Fibroblast of lung (primary cell): ENCODE data around the gene SUPT7L. TPM values are rescaled to one million over a fixed set of nuclear protein-coding genes. Genes with fewer than 3 reads are reported as not detected.
A peak's percentile ranks its signal among the peaks of the same experiment; 100 is the strongest.
"Not testable (repeated sequence)": the region's sequence is repeated elsewhere in the genome, so short reads cannot be mapped to it uniquely, and the experiment has no call there.

Experiments
- DNase-seq, 2 donors: peaks; one replicate each; pipeline versions ENCODE4 v3.0.0 to v3.0.0-alpha.2; 2010; ENCODE audit warnings: low read depth in 2 of 2
- H2AFZ ChIP-seq: 2 replicates; pipeline ENCODE4 v1.5.1; 2012; ENCODE audit warnings: low read length, control low read depth, inconsistent platforms
- H3K27ac ChIP-seq: 2 replicates; pipeline ENCODE4 v1.5.1; 2011; ENCODE audit warnings: low read length, control low read depth; ENCODE audit not compliant: insufficient read depth
- H3K27me3 ChIP-seq: 2 replicates; pipeline ENCODE4 v1.5.1; 2011; ENCODE audit warnings: mild to moderate bottlenecking, low read length; ENCODE audit not compliant: control insufficient read depth, insufficient read depth
- H3K36me3 ChIP-seq: 2 replicates; pipeline ENCODE4 v1.5.1; 2011; ENCODE audit warnings: low read length; ENCODE audit not compliant: control insufficient read depth, insufficient read depth
- H3K4me1 ChIP-seq: 2 replicates; pipeline ENCODE4 v1.5.1; 2011; ENCODE audit warnings: low read length; ENCODE audit not compliant: control insufficient read depth, insufficient read depth; ENCODE audit errors: extremely low read depth
- H3K4me2 ChIP-seq: 2 replicates; pipeline ENCODE4 v1.5.1; 2011; ENCODE audit warnings: low read length, control low read depth; ENCODE audit not compliant: insufficient read depth; ENCODE audit errors: extremely low read depth
- H3K4me3 ChIP-seq, 4 experiments: fragments of 200-600 bp in 1 of 4; sonication (generic) in 1 of 4; replicated peaks in 1 of 4; 2 replicates each; pipeline ENCODE4 v1.5.1; 2011 to 2016; ENCODE audit warnings: low read length in 4 of 4, low read depth in 3 of 4, mild to moderate bottlenecking in 3 of 4, control low read depth in 2 of 4, inconsistent platforms in 1 of 4, mixed read lengths in 1 of 4; ENCODE audit not compliant: insufficient read depth in 1 of 4; ENCODE audit errors: control extremely low read depth in 1 of 4
- H3K79me2 ChIP-seq: 2 replicates; pipeline ENCODE4 v1.5.1; 2012; ENCODE audit warnings: mild to moderate bottlenecking, low read length, inconsistent platforms; ENCODE audit not compliant: control insufficient read depth, insufficient read depth
- H3K9ac ChIP-seq: 2 replicates; pipeline ENCODE4 v1.5.1; 2011; ENCODE audit warnings: mild to moderate bottlenecking, low read length, control low read depth; ENCODE audit not compliant: insufficient read depth
- H3K9me3 ChIP-seq: 2 replicates; pipeline ENCODE4 v1.5.1; 2012; ENCODE audit warnings: low read depth, low read length; ENCODE audit not compliant: control insufficient read depth, insufficient read depth
- H4K20me1 ChIP-seq: 2 replicates; pipeline ENCODE4 v1.5.1; 2011; ENCODE audit warnings: low read length; ENCODE audit not compliant: control insufficient read depth, insufficient read depth; ENCODE audit errors: extremely low read depth
- CTCF ChIP-seq, 2 donors: IDR thresholded peaks in 1 of 2; conservative IDR thresholded peaks in 1 of 2; 1 replicate in 1 of 2; 2 replicates in 1 of 2; pipeline ENCODE4 v1.5.1; 2011 to 2012; ENCODE audit warnings: low read length in 2 of 2, control low read depth in 1 of 2, inconsistent platforms in 1 of 2, low read depth in 1 of 2, mild to moderate bottlenecking in 1 of 2
- polyA plus RNA-seq, 2 donors: library from polyadenylated mRNA; depleted of rRNA in 1 of 2; stranded (reverse) in 1 of 2; unstranded in 1 of 2; fragments of >200 nt; gene quantifications; 2 replicates each; pipeline ENCODE4 v1.2.1, GENCODE V29; 2011 to 2012; ENCODE audit warnings: missing spikeins in 1 of 2
- total RNA-seq: library from RNA; depleted of rRNA; stranded (reverse); fragments of >200 nt; gene quantifications from 2 replicates; pipeline ENCODE4 v1.2.1, GENCODE V29; 2014

The SUPT7L gene
- total and polyA plus RNA-seq, 2 donors (not counting 1 experiment from before 2014, with no cell fraction given), result 27.2 to 29.9 TPM

GRCh38 chr2:27636766-27637165, 26.6 kb downstream of the SUPT7L start:
- Histone ChIP-seq H3K9ac (no peak overlapping the region), H3K79me2 (no peaks in the 10 kb centered on the region), H3K9me3 (no peaks in the 10 kb centered on the region), H2AFZ (no peak overlapping the region), H3K4me2 (no peak overlapping the region), H3K4me1 (no peaks in the 10 kb centered on the region), H3K36me3 (peaks cover 6% of the 10 kb centered on the region), H4K20me1 (no peaks in the 10 kb centered on the region), H3K27ac (no peak overlapping the region), H3K27me3 (no peaks in the 10 kb centered on the region), H3K4me3 (no peak overlapping the region)
- peak in 1 of 2 donors; percentile 28 for DNase-seq
- TF ChIP-seq CTCF (conservative IDR thresholded peaks at IDR 0.05 in 1 of 2, IDR thresholded peaks at IDR 0.05 in 1 of 2; ENCODE audit: low read depth in 1 of 2, low read length in 2 of 2), result no peak

- no peaks in the 10 kb centered on the region for H3K9me3 ChIP-seq
- no peak for TF ChIP-seq CTCF (conservative IDR thresholded peaks at IDR 0.05 in 1 of 2, IDR thresholded peaks at IDR 0.05 in 1 of 2; ENCODE audit: low read depth in 1 of 2, low read length in 2 of 2)
- no peaks in the 10 kb centered on the region for H3K27me3 ChIP-seq
- no peaks in the 10 kb centered on the region for H4K20me1 ChIP-seq
- H3K4me2 ChIP-seq, result no peak overlapping the region
- peaks cover 2% of the 10 kb centered on the region for H3K36me3 ChIP-seq
- H3K4me3 ChIP-seq, result no peak overlapping the region
- no peak overlapping the region for H3K9ac ChIP-seq
- H3K27ac ChIP-seq, result no peak overlapping the region
- no peaks in the 10 kb centered on the region for H3K4me1 ChIP-seq
- DNase-seq, result no peak
- no peak overlapping the region for H2AFZ ChIP-seq
- peaks cover 4% of the 10 kb centered on the region for H3K79me2 ChIP-seq
Measured at GRCh38 chr2:27634291-27634690, 29.1 kb downstream of the SUPT7L start.

GRCh38 chr2:27630257-27630656, 33.2 kb downstream of the SUPT7L start:
- not testable (repeated sequence) for H3K79me2 ChIP-seq, H3K4me2 ChIP-seq, H2AFZ ChIP-seq, H3K4me3 ChIP-seq, H3K27me3 ChIP-seq, H3K27ac ChIP-seq, H3K4me1 ChIP-seq, H3K36me3 ChIP-seq, H3K9me3 ChIP-seq, DNase-seq, H3K9ac ChIP-seq, H4K20me1 ChIP-seq
